ENCODE data around the gene FCGR1A.
"Not testable (repeated sequence)": the region's sequence is repeated elsewhere in the genome, so short reads cannot be mapped to it uniquely, and the experiment has no call there.

- not testable (repeated sequence) for TF ChIP-seq CTCF, POLR2A (IDR thresholded peaks at IDR 0.05)
Observed at GRCh38 chr1:149755294-149755693, 27.2 kb upstream of the FCGR1A start.
